ENCODE data around the gene TRIM62. TPM values are rescaled to one million over a fixed set of nuclear protein-coding genes. Genes with fewer than 3 reads are reported as not detected.
A peak's percentile ranks its signal among the peaks of the same experiment; 100 is the strongest.

TRIM62 gene
- 1 to 10 TPM; 2.4 to 3.6 (median 2.8) TPM for polyA plus RNA-seq
- long read RNA-seq, donor 1, result 0 reads
- long read RNA-seq, donor 2, result 0 reads
- long read RNA-seq, donor 3, result 0 reads
- long read RNA-seq, donor 4, result 0 reads
- long read RNA-seq, donor 5, partial matches to known transcripts, result 0 of 1 reads
- long read RNA-seq, donor 5, other reads (novel, unspliced or antisense), result 0 of 1 reads
- long read RNA-seq, donor 6, partial matches to known transcripts, result 0 of 3 reads
- long read RNA-seq, donor 6, other reads (novel, unspliced or antisense), result 0 of 3 reads
- long read RNA-seq, donor 7, result 0 reads
- long read RNA-seq, donor 8, result 0 reads
- long read RNA-seq, donor 9, result 0 reads
- long read RNA-seq, donor 10, partial matches to known transcripts, result 0 of 1 reads
- long read RNA-seq, donor 10, other reads (novel, unspliced or antisense), result 0 of 1 reads

GRCh38 chr1:33181921-33182341, at the start of gene TRIM62:
Gene TRIM62, minus strand, starts transcription at chr1:33182043. Its CDS starts 611 bp downstream, at chr1:33181432.
- peak; percentile 89 to 92 for DNase-seq
- Histone ChIP-seq H3K27me3 (ENCODE audit: control insufficient read depth in 3 of 3, insufficient read depth in 3 of 3, low read length in 3 of 3) (peaks cover 0 to 5% (median 0%) of the 10 kb centered on the region in 3 donors), H3K9me3 (ENCODE audit: control insufficient read depth in 2 of 2, insufficient read depth in 1 of 2, low read depth in 1 of 2, low read length in 1 of 2) (no peaks in the 10 kb centered on the region), H3K36me3 (ENCODE audit: control insufficient read depth in 3 of 3, insufficient read depth in 2 of 3, low read depth in 1 of 3, low read length in 3 of 3) (peaks cover 0 to 6% (median 0%) of the 10 kb centered on the region in 3 donors), H3K4me3 (ENCODE audit: low read depth in 1 of 3, low read length in 3 of 3) (peak within 1 kb of the TSS; percentile 56 to 76 (median 61)), H3K27ac (ENCODE audit: low read depth in 1 of 3, low read length in 2 of 3) (peak within 1 kb of the TSS; percentile 38 to 78 (median 50)), H3K4me1 (ENCODE audit: control insufficient read depth in 3 of 3, insufficient read depth in 2 of 3, low read depth in 1 of 3, low read length in 2 of 3) (peaks cover 0 to 11% (median 0%) of the 10 kb centered on the region in 3 donors)
- WGBS, 3 donors, result 1% methylated on average over 17 to 35 of the region's 35 CpGs
- FAIRE-seq, result no peak

GRCh38 chr1:33231166-33231565, 49.3 kb upstream of the TRIM62 start:
- Histone ChIP-seq H3K9me3 (ENCODE audit: control insufficient read depth in 2 of 2, insufficient read depth in 1 of 2, low read depth in 1 of 2, low read length in 1 of 2) (no peaks in the 10 kb centered on the region), H3K27me3 (ENCODE audit: control insufficient read depth in 3 of 3, insufficient read depth in 3 of 3, low read length in 3 of 3) (no peaks in the 10 kb centered on the region), H3K4me1 (ENCODE audit: control insufficient read depth in 3 of 3, insufficient read depth in 2 of 3, low read depth in 1 of 3, low read length in 2 of 3) (no peaks in the 10 kb centered on the region), H3K27ac (ENCODE audit: low read depth in 1 of 3, low read length in 2 of 3) (no peak overlapping the region), H3K36me3 (ENCODE audit: control insufficient read depth in 3 of 3, insufficient read depth in 2 of 3, low read depth in 1 of 3, low read length in 3 of 3) (no peaks in the 10 kb centered on the region), H3K4me3 (ENCODE audit: low read depth in 1 of 3, low read length in 3 of 3) (no peak overlapping the region)
- no peak for DNase-seq
- 87 to 89% (median 87%) methylated on average over 7 of the region's 7 CpGs for WGBS, 3 donors
- FAIRE-seq, result no peak

DNA sequence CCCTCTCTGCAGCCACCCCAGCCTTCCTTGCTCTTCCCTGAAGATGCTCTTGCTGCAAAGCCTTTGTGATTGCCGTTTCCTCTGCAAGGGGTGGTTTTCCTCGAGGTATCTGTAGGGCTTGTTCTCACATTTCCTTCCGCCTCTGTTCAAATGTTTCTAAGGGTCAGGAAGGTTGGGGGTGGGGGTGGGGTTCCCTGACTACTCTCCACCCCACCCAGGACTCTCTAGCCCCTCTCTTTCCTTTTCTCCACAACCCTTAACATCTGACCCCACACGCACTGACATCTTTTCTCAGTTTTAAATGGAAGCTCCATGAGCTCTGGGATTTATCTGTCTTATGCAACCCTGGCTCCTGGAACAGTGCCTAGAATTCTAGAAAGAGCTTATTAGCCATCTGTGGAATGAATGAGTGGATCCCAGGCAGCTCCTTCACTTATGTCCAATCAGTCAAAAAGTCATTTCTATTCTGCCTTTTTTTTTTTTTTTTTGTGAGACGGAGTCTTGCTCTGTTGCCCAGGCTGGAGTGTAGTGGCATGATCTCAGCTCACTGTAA, 47.2 kb upstream of the TRIM62 start:
- no peaks in the 10 kb centered on the region for H3K27me3 ChIP-seq (ENCODE audit: control insufficient read depth in 3 of 3, insufficient read depth in 3 of 3, low read length in 3 of 3)
- H3K4me3 ChIP-seq (ENCODE audit: low read depth in 1 of 3, low read length in 3 of 3), result no peak overlapping the region
- 30 to 46% (median 46%) methylated on average over 5 of the region's 5 CpGs for WGBS, 3 donors
- DNase-seq (no peak), FAIRE-seq (no peak)
- H3K36me3 ChIP-seq (ENCODE audit: control insufficient read depth in 3 of 3, insufficient read depth in 2 of 3, low read depth in 1 of 3, low read length in 3 of 3), result no peaks in the 10 kb centered on the region
- H3K4me1 ChIP-seq (ENCODE audit: control insufficient read depth in 3 of 3, insufficient read depth in 2 of 3, low read depth in 1 of 3, low read length in 2 of 3), result no peaks in the 10 kb centered on the region
- H3K9me3 ChIP-seq (ENCODE audit: control insufficient read depth in 2 of 2, insufficient read depth in 1 of 2, low read depth in 1 of 2, low read length in 1 of 2), result no peaks in the 10 kb centered on the region
- H3K27ac ChIP-seq (ENCODE audit: low read depth in 1 of 3, low read length in 2 of 3), result no peak overlapping the region

DNA sequence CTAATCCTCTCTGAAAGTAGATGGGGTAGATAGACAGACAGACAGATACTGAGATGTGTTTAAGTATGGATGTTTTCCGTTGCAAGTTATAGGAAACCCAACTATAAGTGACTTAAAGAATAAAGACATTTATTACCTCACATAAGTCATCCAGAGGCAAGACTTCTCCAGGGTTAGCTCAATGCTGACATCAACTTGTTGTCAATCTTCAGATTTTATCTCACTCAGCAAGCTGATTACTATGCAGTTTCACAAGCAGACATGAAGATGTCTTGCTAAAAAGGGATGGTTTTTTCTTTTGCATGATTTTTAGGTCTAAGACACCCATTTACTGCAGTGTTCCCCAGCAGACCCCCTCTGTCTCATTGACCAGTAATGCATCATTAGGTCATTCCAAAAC, 43.7 kb upstream of the TRIM62 start:
- Histone ChIP-seq H3K27me3 (ENCODE audit: control insufficient read depth in 3 of 3, insufficient read depth in 3 of 3, low read length in 3 of 3) (no peaks in the 10 kb centered on the region), H3K9me3 (ENCODE audit: control insufficient read depth in 2 of 2, insufficient read depth in 1 of 2, low read depth in 1 of 2, low read length in 1 of 2) (peaks cover 0 to 4% of the 10 kb centered on the region in 2 donors), H3K36me3 (ENCODE audit: control insufficient read depth in 3 of 3, insufficient read depth in 2 of 3, low read depth in 1 of 3, low read length in 3 of 3) (no peaks in the 10 kb centered on the region), H3K27ac (ENCODE audit: low read depth in 1 of 3, low read length in 2 of 3) (no peak overlapping the region), H3K4me1 (ENCODE audit: control insufficient read depth in 3 of 3, insufficient read depth in 2 of 3, low read depth in 1 of 3, low read length in 2 of 3) (no peaks in the 10 kb centered on the region), H3K4me3 (ENCODE audit: low read depth in 1 of 3, low read length in 3 of 3) (no peak overlapping the region)
- no peak for FAIRE-seq
- no peak for DNase-seq
- WGBS, 3 donors, result 52 to 60% (median 57%) methylated on average over 1 of the region's 1 CpG

GRCh38 chr1:33224166-33224707, 42.4 kb upstream of the TRIM62 start:
- H3K4me3 ChIP-seq (ENCODE audit: low read depth in 1 of 3, low read length in 3 of 3), result no peak overlapping the region
- 58 to 87% (median 69%) methylated on average over 2 of the region's 2 CpGs for WGBS, 3 donors
- DNase-seq (no peak), FAIRE-seq (no peak)
- H3K36me3 ChIP-seq (ENCODE audit: control insufficient read depth in 3 of 3, insufficient read depth in 2 of 3, low read depth in 1 of 3, low read length in 3 of 3), result no peaks in the 10 kb centered on the region
- no peak overlapping the region for H3K27ac ChIP-seq (ENCODE audit: low read depth in 1 of 3, low read length in 2 of 3)
- no peaks in the 10 kb centered on the region for H3K4me1 ChIP-seq (ENCODE audit: control insufficient read depth in 3 of 3, insufficient read depth in 2 of 3, low read depth in 1 of 3, low read length in 2 of 3)
- H3K9me3 ChIP-seq (ENCODE audit: control insufficient read depth in 2 of 2, insufficient read depth in 1 of 2, low read depth in 1 of 2, low read length in 1 of 2), result peaks cover 0 to 4% of the 10 kb centered on the region in 2 donors
- H3K27me3 ChIP-seq (ENCODE audit: control insufficient read depth in 3 of 3, insufficient read depth in 3 of 3, low read length in 3 of 3), result no peaks in the 10 kb centered on the region

DNA sequence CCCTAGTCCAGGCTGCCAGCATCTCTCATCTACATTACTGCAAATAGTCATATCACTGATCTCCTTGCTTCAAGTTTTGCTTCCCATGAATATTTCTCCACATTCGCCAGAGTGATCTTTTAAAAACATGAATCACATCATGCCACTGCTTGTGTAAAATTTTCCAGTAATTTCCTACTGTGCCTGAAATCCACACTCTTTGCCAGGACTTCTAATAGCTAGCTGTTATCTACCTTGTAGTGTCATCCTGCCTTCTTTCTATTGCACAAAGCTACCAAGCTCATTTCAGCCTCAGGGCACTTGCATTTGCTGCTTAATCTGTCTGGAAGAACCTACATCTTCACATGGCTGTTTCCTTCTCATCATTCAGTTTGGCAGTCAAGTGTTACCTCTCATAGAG, 40.5 kb upstream of the TRIM62 start:
- Histone ChIP-seq H3K9me3 (ENCODE audit: control insufficient read depth in 2 of 2, insufficient read depth in 1 of 2, low read depth in 1 of 2, low read length in 1 of 2) (peaks cover 0 to 4% of the 10 kb centered on the region in 2 donors), H3K4me1 (ENCODE audit: control insufficient read depth in 3 of 3, insufficient read depth in 2 of 3, low read depth in 1 of 3, low read length in 2 of 3) (no peaks in the 10 kb centered on the region), H3K27ac (ENCODE audit: low read depth in 1 of 3, low read length in 2 of 3) (no peak overlapping the region), H3K4me3 (ENCODE audit: low read depth in 1 of 3, low read length in 3 of 3) (no peak overlapping the region), H3K36me3 (ENCODE audit: control insufficient read depth in 3 of 3, insufficient read depth in 2 of 3, low read depth in 1 of 3, low read length in 3 of 3) (no peaks in the 10 kb centered on the region), H3K27me3 (ENCODE audit: control insufficient read depth in 3 of 3, insufficient read depth in 3 of 3, low read length in 3 of 3) (no peaks in the 10 kb centered on the region)
- DNase-seq (no peak), FAIRE-seq (no peak)
- WGBS, 3 donors, result 80 to 95% (median 93%) methylated on average over 1 of the region's 1 CpG

DNA sequence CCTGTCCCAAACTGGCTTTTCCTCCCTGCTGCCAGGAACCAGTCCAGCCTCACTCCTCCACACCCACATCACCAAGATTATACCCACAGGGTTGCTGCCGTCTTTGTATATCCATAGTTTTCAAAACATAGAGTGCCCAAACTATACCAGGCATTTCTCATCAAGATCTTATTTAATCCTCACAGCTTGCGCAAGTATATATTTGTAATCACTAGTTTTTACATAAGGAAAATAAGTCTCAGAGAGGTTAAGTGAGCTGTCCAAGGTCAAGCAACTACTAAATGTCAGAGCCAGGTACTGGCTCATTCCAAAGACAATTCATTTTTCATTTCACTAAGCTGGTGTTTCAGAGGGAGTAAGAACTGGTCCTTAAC, 39.5 kb upstream of the TRIM62 start:
- no peak for FAIRE-seq
- 53 to 69% (median 64%) methylated on average over 2 of the region's 2 CpGs for WGBS, 3 donors

GRCh38 chr1:33220676-33221384, 39.0 kb upstream of the TRIM62 start:
- WGBS, 3 donors, result 31 to 56% (median 41%) methylated on average over 12 of the region's 12 CpGs
- Histone ChIP-seq H3K4me1 (ENCODE audit: control insufficient read depth in 3 of 3, insufficient read depth in 2 of 3, low read depth in 1 of 3, low read length in 2 of 3) (no peaks in the 10 kb centered on the region), H3K9me3 (ENCODE audit: control insufficient read depth in 2 of 2, insufficient read depth in 1 of 2, low read depth in 1 of 2, low read length in 1 of 2) (peaks cover 0 to 4% of the 10 kb centered on the region in 2 donors), H3K36me3 (ENCODE audit: control insufficient read depth in 3 of 3, insufficient read depth in 2 of 3, low read depth in 1 of 3, low read length in 3 of 3) (no peaks in the 10 kb centered on the region), H3K27ac (ENCODE audit: low read depth in 1 of 3, low read length in 2 of 3) (no peak overlapping the region), H3K4me3 (ENCODE audit: low read depth in 1 of 3, low read length in 3 of 3) (no peak overlapping the region), H3K27me3 (ENCODE audit: control insufficient read depth in 3 of 3, insufficient read depth in 3 of 3, low read length in 3 of 3) (no peaks in the 10 kb centered on the region)
- DNase-seq (peak in 1 of 2 donors; percentile 9), FAIRE-seq (no peak)

More for the DNA sequence above, 39.5 kb upstream of the TRIM62 start:
- no peaks in the 10 kb centered on the region for H3K36me3 ChIP-seq (ENCODE audit: control insufficient read depth in 3 of 3, insufficient read depth in 2 of 3, low read depth in 1 of 3, low read length in 3 of 3)
- no peaks in the 10 kb centered on the region for H3K4me1 ChIP-seq (ENCODE audit: control insufficient read depth in 3 of 3, insufficient read depth in 2 of 3, low read depth in 1 of 3, low read length in 2 of 3)
- no peak for DNase-seq
- no peaks in the 10 kb centered on the region for H3K27me3 ChIP-seq (ENCODE audit: control insufficient read depth in 3 of 3, insufficient read depth in 3 of 3, low read length in 3 of 3)
- no peak overlapping the region for H3K27ac ChIP-seq (ENCODE audit: low read depth in 1 of 3, low read length in 2 of 3)
- H3K9me3 ChIP-seq (ENCODE audit: control insufficient read depth in 2 of 2, insufficient read depth in 1 of 2, low read depth in 1 of 2, low read length in 1 of 2), result peaks cover 0 to 4% of the 10 kb centered on the region in 2 donors
- no peak overlapping the region for H3K4me3 ChIP-seq (ENCODE audit: low read depth in 1 of 3, low read length in 3 of 3)
